H9 (cell line): ENCODE data around the gene MT1F. TPM values are rescaled to one million over a fixed set of nuclear protein-coding genes. Genes with fewer than 3 reads are reported as not detected.

Source experiments
- DNase-seq: peaks from one replicate; pipeline ENCODE4 v3.0.0-alpha.2; 2017
- H2AFZ ChIP-seq: one replicate; pipeline ENCODE4 v1.6.1; 2013; ENCODE audit warnings: mild to moderate bottlenecking, low read length, control low read depth, moderate library complexity
- H2AK5ac ChIP-seq: 2 replicates; pipeline ENCODE4 v1.6.1; 2013; ENCODE audit warnings: low read length, control low read depth, mixed read lengths; ENCODE audit not compliant: insufficient read length
- H2BK120ac ChIP-seq: one replicate; pipeline ENCODE4 v1.6.1; 2013; ENCODE audit warnings: low read depth, mild to moderate bottlenecking, low read length, control low read depth, inconsistent platforms; ENCODE audit not compliant: poor library complexity, severe bottlenecking
- H2BK12ac ChIP-seq: 2 replicates; pipeline ENCODE4 v1.6.1; 2013; ENCODE audit warnings: low read length, control low read depth, mixed read lengths, low read depth; ENCODE audit not compliant: insufficient read length
- H2BK15ac ChIP-seq: 2 replicates; pipeline ENCODE4 v1.6.1; 2013; ENCODE audit warnings: low read depth, low read length, control low read depth
- H2BK20ac ChIP-seq: one replicate; pipeline ENCODE4 v1.6.1; 2013; ENCODE audit warnings: low read depth, mild to moderate bottlenecking, low read length, control low read depth, inconsistent platforms; ENCODE audit not compliant: poor library complexity, severe bottlenecking
- H2BK5ac ChIP-seq: 2 replicates; pipeline ENCODE4 v1.6.1; 2013; ENCODE audit warnings: low read length, control low read depth, mixed read lengths; ENCODE audit not compliant: insufficient read length
- H3K14ac ChIP-seq: 2 replicates; pipeline ENCODE4 v1.6.1; 2013; ENCODE audit warnings: low read length, control low read depth; ENCODE audit not compliant: insufficient read depth
- H3K18ac ChIP-seq: 2 replicates; pipeline ENCODE4 v1.6.1; 2013; ENCODE audit warnings: low read depth, mild to moderate bottlenecking, mixed read lengths, low read length, control low read depth; ENCODE audit not compliant: insufficient read length
- H3K23ac ChIP-seq: 2 replicates; pipeline ENCODE4 v1.6.1; 2013; ENCODE audit warnings: low read length, control low read depth, mixed read lengths, low read depth; ENCODE audit not compliant: insufficient read length
- H3K23me2 ChIP-seq: 2 replicates; pipeline ENCODE4 v1.6.1; 2013; ENCODE audit warnings: low read depth, mild to moderate bottlenecking, mixed read lengths, low read length, control low read depth; ENCODE audit not compliant: insufficient read length, poor library complexity, severe bottlenecking
- H3K27ac ChIP-seq: 2 replicates; pipeline ENCODE4 v1.5.1; 2013; ENCODE audit warnings: low read length, control low read depth, mixed read lengths, low read depth; ENCODE audit not compliant: insufficient read length
- H3K27me3 ChIP-seq: 2 replicates; pipeline ENCODE4 v1.6.1; 2013; ENCODE audit warnings: low read length, control low read depth, inconsistent platforms; ENCODE audit not compliant: insufficient read depth
- H3K4ac ChIP-seq: 2 replicates; pipeline ENCODE4 v1.6.1; 2013; ENCODE audit warnings: low read depth, mild to moderate bottlenecking, control low read depth, inconsistent platforms, low read length, moderate library complexity
- H3K4me1 ChIP-seq: 2 replicates; pipeline ENCODE4 v1.6.1; 2013; ENCODE audit warnings: low read length, control low read depth, inconsistent platforms; ENCODE audit not compliant: insufficient read depth
- H3K4me2 ChIP-seq: 2 replicates; pipeline ENCODE4 v1.6.1; 2013; ENCODE audit warnings: low read length, control low read depth, mixed read lengths; ENCODE audit not compliant: insufficient read length, insufficient read depth
- H3K56ac ChIP-seq: 2 replicates; pipeline ENCODE4 v1.6.1; 2013; ENCODE audit warnings: low read depth, mild to moderate bottlenecking, mixed read lengths, low read length, control low read depth; ENCODE audit not compliant: insufficient read length
- H3K79me1 ChIP-seq: 2 replicates; pipeline ENCODE4 v1.6.1; 2013; ENCODE audit warnings: low read depth, mild to moderate bottlenecking, moderate library complexity, low read length, control low read depth, inconsistent platforms; ENCODE audit not compliant: insufficient read depth, poor library complexity, severe bottlenecking
- H3K79me2 ChIP-seq: 2 replicates; pipeline ENCODE4 v1.6.1; 2013; ENCODE audit warnings: low read length, control low read depth, inconsistent platforms; ENCODE audit not compliant: insufficient read depth
- H3K9ac ChIP-seq: 2 replicates; pipeline ENCODE4 v1.6.1; 2013; ENCODE audit warnings: low read length, control low read depth, mixed read lengths; ENCODE audit not compliant: insufficient read length; ENCODE audit errors: extremely low read depth
- H3K9me3 ChIP-seq: one replicate; pipeline ENCODE4 v1.6.1; 2013; ENCODE audit warnings: low read depth, low read length, inconsistent platforms; ENCODE audit not compliant: control insufficient read depth
- H3T11ph ChIP-seq: one replicate; pipeline ENCODE4 v1.6.1; 2013; ENCODE audit warnings: mild to moderate bottlenecking, low read length, control low read depth, inconsistent platforms
- H4K20me1 ChIP-seq: one replicate; pipeline ENCODE4 v1.6.1; 2013; ENCODE audit not compliant: control insufficient read depth, insufficient read length, insufficient read depth
- H4K5ac ChIP-seq: 2 replicates; pipeline ENCODE4 v1.6.1; 2013; ENCODE audit warnings: low read depth, mild to moderate bottlenecking, mixed read lengths, low read length, control low read depth; ENCODE audit not compliant: insufficient read length
- H4K8ac ChIP-seq: replicated peaks from 2 replicates; pipeline ENCODE4 v1.6.1; 2013; ENCODE audit warnings: low read length, control low read depth, mixed read lengths, low read depth; ENCODE audit not compliant: insufficient read length
- H4K91ac ChIP-seq: 2 replicates; pipeline ENCODE4 v1.6.1; 2013; ENCODE audit warnings: low read depth, mild to moderate bottlenecking, moderate library complexity, mixed read lengths, low read length, control low read depth; ENCODE audit not compliant: insufficient read length
- H3K27ac Mint-ChIP-seq, 3 experiments: 2 replicates in 2 of 3; 3 replicates in 1 of 3; pipeline ENCODE4 v1.8.0; 2020 to 2021; ENCODE audit warnings: mixed read lengths in 3 of 3, mild to moderate bottlenecking in 1 of 3, moderate library complexity in 1 of 3
- H3K27me3 Mint-ChIP-seq: 2 replicates; pipeline ENCODE4 v1.8.0; 2021; ENCODE audit warnings: low read depth, mild to moderate bottlenecking, moderate library complexity, mixed read lengths
- H3K36me3 Mint-ChIP-seq, 3 experiments: 2 replicates in 2 of 3; 3 replicates in 1 of 3; pipeline ENCODE4 v1.8.0; 2020 to 2021; ENCODE audit warnings: low read depth in 3 of 3, mixed read lengths in 3 of 3; ENCODE audit not compliant: insufficient read depth in 1 of 3
- H3K4me1 Mint-ChIP-seq, 2 experiments: 2 replicates each; pipeline ENCODE4 v1.8.0; 2020; ENCODE audit warnings: mixed read lengths in 2 of 2
- H3K4me3 Mint-ChIP-seq, 2 experiments: 2 replicates in 1 of 2; 3 replicates in 1 of 2; pipeline ENCODE4 v1.8.0; 2020 to 2021; ENCODE audit warnings: mild to moderate bottlenecking in 2 of 2, mixed read lengths in 2 of 2, moderate library complexity in 1 of 2
- H3K9me3 Mint-ChIP-seq, 2 experiments: 2 replicates in 1 of 2; 3 replicates in 1 of 2; pipeline ENCODE4 v1.8.0; 2020; ENCODE audit warnings: mild to moderate bottlenecking in 2 of 2, mixed read lengths in 2 of 2, moderate library complexity in 1 of 2
- CTCF ChIP-seq: fragments of 200-600 bp; sonication (generic); conservative IDR thresholded peaks from 3 replicates; pipeline ENCODE4 v1.8.0; 2021; ENCODE audit warnings: antibody characterized with exemption, mild to moderate bottlenecking
- WGBS: extraction: QIAGEN DNeasy Blood & Tissue Kit; methylation state at CpG from one replicate; pipeline ENCODE4 v1.1.7; 2013; ENCODE audit warnings: missing lambda C conversion rate, low lambda C conversion rate, mixed read lengths; ENCODE audit not compliant: insufficient read length; ENCODE audit errors: extremely low coverage; 5-methylcytosine and 5-hydroxymethylcytosine counted together
- total RNA-seq: library from RNA; stranded (reverse); gene quantifications from 2 replicates; pipeline ENCODE4 v1.2.1, GENCODE V29; 2021

MT1F gene
- total RNA-seq, 1 experiment from 2014 or later: 26.1 TPM

GRCh38 chr16:56617212-56618085, 40.3 kb upstream of the MT1F start:
- no peak overlapping the region for H3K27ac ChIP-seq
- Mint-ChIP-seq H3K27me3 (peaks cover 82% of the 10 kb centered on the region), H3K36me3 (peaks cover 0 to 2% (median 0%) of the 10 kb centered on the region in 3 experiments; a peak in 3 of 7 replicates), H3K4me1 (peaks cover 40 to 54% of the 10 kb centered on the region in 2 experiments), H3K9me3 (peaks cover 0 to 5% of the 10 kb centered on the region in 2 experiments; a peak in 1 of 5 replicates), H3K27ac (no peak overlapping the region), H3K4me3 (peak overlapping the region; percentile 72 to 89)
- no peak overlapping the region for H4K91ac ChIP-seq
- WGBS: no CpG with 5 or more reads among the region's 41 CpGs
- no peaks in the 10 kb centered on the region for H3K79me2 ChIP-seq
- no peak overlapping the region for H2AK5ac ChIP-seq
- no peak overlapping the region for H2AFZ ChIP-seq
- H3K23ac ChIP-seq: no peak overlapping the region
- H3K9me3 ChIP-seq: no peaks in the 10 kb centered on the region
- no peak overlapping the region for H2BK12ac ChIP-seq
- no peak overlapping the region for H3K9ac ChIP-seq
- H3K14ac ChIP-seq: no peak overlapping the region
- peak; percentile 76 for DNase-seq
- peaks cover 8% of the 10 kb centered on the region for H3K23me2 ChIP-seq
- peaks cover 44% of the 10 kb centered on the region; the same call in 1 of the 2 replicates for H3K27me3 ChIP-seq
- no peak overlapping the region for H3T11ph ChIP-seq
- no peak overlapping the region for H3K18ac ChIP-seq
- no peak overlapping the region for H4K8ac ChIP-seq
- no peaks in the 10 kb centered on the region for H4K20me1 ChIP-seq
- H3K4me2 ChIP-seq: peak overlapping the region; percentile 60
- no peak overlapping the region for H2BK120ac ChIP-seq
- H3K4me1 ChIP-seq: no peaks in the 10 kb centered on the region; the same call in 1 of the 2 replicates
- no peak for TF ChIP-seq CTCF
- H2BK15ac ChIP-seq: no peak overlapping the region
- no peak overlapping the region for H2BK5ac ChIP-seq
- H2BK20ac ChIP-seq: no peak overlapping the region
- H3K56ac ChIP-seq: no peak overlapping the region
- H3K79me1 ChIP-seq: no peaks in the 10 kb centered on the region
- no peak overlapping the region for H3K4ac ChIP-seq
- H4K5ac ChIP-seq: no peak overlapping the region
